ENCODE results near the gene MACF1. TPM values are rescaled to one million over a fixed set of nuclear protein-coding genes. Genes with fewer than 3 reads are reported as not detected.

The MACF1 gene
- total RNA-seq, 4 donors from 2014 or later, result 386 to 627 (median 576) TPM

GRCh38 chr1:39406533-39407450 lies 202.3 kb downstream of the MACF1 start:
- Histone ChIP-seq H3K27ac (replicated peaks in 1 of 4) (peak overlapping the region; percentile 93 to 97 (median 94)), H3K9me3 (no peaks in the 10 kb centered on the region), H3K4me1 (peaks cover 62 to 74% (median 67%) of the 10 kb centered on the region in 4 donors), H3K36me3 (no peaks in the 10 kb centered on the region), H3K27me3 (no peaks in the 10 kb centered on the region), H3K4me3 (no peak overlapping the region)
- DNase-seq (ENCODE audit: extremely low spot score), result no peak
- 53% methylated on average over 7 of the region's 7 CpGs for WGBS
- no peak for TF ChIP-seq CTCF (IDR thresholded peaks at IDR 0.05)
- no peak for TF ChIP-seq POLR2A (IDR thresholded peaks at IDR 0.05; ENCODE audit: low read depth)
- no peak for TF ChIP-seq POLR2AphosphoS5 (IDR thresholded peaks at IDR 0.05)
- TF ChIP-seq EP300 (IDR thresholded peaks at IDR 0.05), result no peak
- intact Hi-C loops (cut with DNase I), result no loop called here

- Histone ChIP-seq H3K9me3 (no peaks in the 10 kb centered on the region), H3K4me3 (peak overlapping the region in 3 of 4 donors; percentile 9 to 82 (median 80)), H3K4me1 (peaks cover 70 to 81% (median 74%) of the 10 kb centered on the region in 4 donors), H3K27ac (replicated peaks in 1 of 4) (peak overlapping the region; percentile 93 to 97 (median 94)), H3K36me3 (peaks cover 0 to 1% (median under 1%) of the 10 kb centered on the region in 4 donors), H3K27me3 (no peaks in the 10 kb centered on the region)
- DNase-seq (ENCODE audit: extremely low spot score), result no peak
- intact Hi-C loops (cut with DNase I), result no loop called here
- TF ChIP-seq POLR2AphosphoS5 (IDR thresholded peaks at IDR 0.05) (no peak), CTCF (IDR thresholded peaks at IDR 0.05) (no peak), EP300 (IDR thresholded peaks at IDR 0.05) (no peak), POLR2A (IDR thresholded peaks at IDR 0.05; ENCODE audit: low read depth) (no peak)
- 56% methylated on average over 6 of the region's 6 CpGs for WGBS
These were observed 203.0 kb downstream of the MACF1 start for GRCh38 chr1:39407510-39407895.

GRCh38 chr1:39407896-39408640 lies 203.6 kb downstream of the MACF1 start:
- peak overlapping the region; percentile 79 to 89 (median 81) for H3K4me3 ChIP-seq
- WGBS, result 21% methylated on average over 18 of the region's 38 CpGs
- DNase-seq (ENCODE audit: extremely low spot score), result no peak
- H3K27ac ChIP-seq (replicated peaks in 1 of 4), result peak overlapping the region; percentile 93 to 97 (median 94)
- peaks cover 75 to 86% (median 79%) of the 10 kb centered on the region in 4 donors for H3K4me1 ChIP-seq
- peaks cover 0 to 7% (median 3%) of the 10 kb centered on the region in 4 donors for H3K36me3 ChIP-seq
- TF ChIP-seq POLR2AphosphoS5 (IDR thresholded peaks at IDR 0.05), result peak in 1 of 2 donors; percentile 74
- TF ChIP-seq POLR2A (IDR thresholded peaks at IDR 0.05; ENCODE audit: low read depth), result no peak
- no peaks in the 10 kb centered on the region for H3K27me3 ChIP-seq
- H3K9me3 ChIP-seq, result no peaks in the 10 kb centered on the region
- intact Hi-C loops (cut with DNase I), result no loop called here

GRCh38 chr1:39408641-39409054 lies 204.2 kb downstream of the MACF1 start:
- DNase-seq (ENCODE audit: extremely low spot score), result peak; percentile 99
- Histone ChIP-seq H3K9me3 (no peaks in the 10 kb centered on the region), H3K4me3 (peak overlapping the region; percentile 79 to 89 (median 81)), H3K4me1 (peaks cover 77 to 92% (median 83%) of the 10 kb centered on the region in 4 donors), H3K27me3 (no peaks in the 10 kb centered on the region), H3K27ac (replicated peaks in 1 of 4) (peak overlapping the region; percentile 93 to 97 (median 94)), H3K36me3 (peaks cover 0 to 8% (median 4%) of the 10 kb centered on the region in 4 donors)
- TF ChIP-seq EP300 (IDR thresholded peaks at IDR 0.05) (no peak), POLR2AphosphoS5 (IDR thresholded peaks at IDR 0.05) (peak; percentile 72 to 82), POLR2A (IDR thresholded peaks at IDR 0.05; ENCODE audit: low read depth) (no peak), CTCF (IDR thresholded peaks at IDR 0.05) (peak in 1 of 3 experiments; percentile 6)
- intact Hi-C loops (cut with DNase I), result no loop called here
- WGBS, result 0% methylated on average over 2 of the region's 53 CpGs

Measured in esophagus muscularis mucosa (tissue), 4 donors.